Hematopoietic multipotent progenitor cell treated with erythropoietin and hydrocortisone succinate and interleukin-3 and kit ligand, for 6 days (in vitro differentiated cells): ENCODE results near the gene TLE4.

Source experiments
- DNase-seq: peaks from one replicate; pipeline ENCODE4 v3.0.0-alpha.2; 2015

TLE4 gene

GRCh38 chr9:79572608-79573411, 1.0 kb downstream of the TLE4 start:
- DNase-seq: peak; percentile 51

- peak; percentile 17 for DNase-seq
Observed at GRCh38 chr9:79573412-79573923, 1.7 kb downstream of the TLE4 start.

GRCh38 chr9:79574136-79574535, 2.4 kb downstream of the TLE4 start:
- DNase-seq: no peak

GRCh38 chr9:79574781-79575180, 3.0 kb downstream of the TLE4 start:
- DNase-seq: no peak

- DNase-seq: no peak
Observed at GRCh38 chr9:79575547-79575946, 3.8 kb downstream of the TLE4 start.

GRCh38 chr9:79577969-79578723, 6.4 kb downstream of the TLE4 start:
- no peak for DNase-seq

GRCh38 chr9:79578891-79579290, 7.1 kb downstream of the TLE4 start:
- DNase-seq: no peak

- no peak for DNase-seq
Observed at GRCh38 chr9:79579624-79580023, 7.9 kb downstream of the TLE4 start.

- no peak for DNase-seq
Observed at GRCh38 chr9:79580055-79580454, 8.3 kb downstream of the TLE4 start.

- peak; percentile 91 for DNase-seq
Observed at GRCh38 chr9:79581388-79581787, 9.6 kb downstream of the TLE4 start.

- peak; percentile 67 for DNase-seq
Observed at GRCh38 chr9:79581794-79582193, 10.0 kb downstream of the TLE4 start.

- peak; percentile 79 for DNase-seq
Observed at GRCh38 chr9:79583952-79584654, 12.3 kb downstream of the TLE4 start.

- DNase-seq: peak; percentile 30
Observed at GRCh38 chr9:79584655-79584982, 12.9 kb downstream of the TLE4 start.

GRCh38 chr9:79588488-79589223, 16.9 kb downstream of the TLE4 start:
- DNase-seq: no peak

GRCh38 chr9:79591458-79591857, 19.7 kb downstream of the TLE4 start:
- DNase-seq: no peak

- peak; percentile 74 for DNase-seq
Observed at GRCh38 chr9:79592726-79593493, 21.1 kb downstream of the TLE4 start.

GRCh38 chr9:79598562-79599345, 27.0 kb downstream of the TLE4 start:
- DNase-seq: no peak

GRCh38 chr9:79600466-79600865, 28.7 kb downstream of the TLE4 start:
- no peak for DNase-seq

GRCh38 chr9:79603222-79603920, 31.6 kb downstream of the TLE4 start:
- no peak for DNase-seq

GRCh38 chr9:79604149-79604548, 32.4 kb downstream of the TLE4 start:
- no peak for DNase-seq
